ENCODE results near the gene CCDC92. TPM values are rescaled to one million over a fixed set of nuclear protein-coding genes. Genes with fewer than 3 reads are reported as not detected.

CCDC92 gene
- total and polyA plus RNA-seq, 2 of the 13 experiments (the other 11 are each of a cell fraction or from before 2014, with no cell fraction given): 5.4 to 14.7 TPM

GRCh38 chr12:123972457-123973401 lies at the start of gene CCDC92, which contains the start of gene ZNF664 (continued):
- TF ChIP-seq, protein P1, sequence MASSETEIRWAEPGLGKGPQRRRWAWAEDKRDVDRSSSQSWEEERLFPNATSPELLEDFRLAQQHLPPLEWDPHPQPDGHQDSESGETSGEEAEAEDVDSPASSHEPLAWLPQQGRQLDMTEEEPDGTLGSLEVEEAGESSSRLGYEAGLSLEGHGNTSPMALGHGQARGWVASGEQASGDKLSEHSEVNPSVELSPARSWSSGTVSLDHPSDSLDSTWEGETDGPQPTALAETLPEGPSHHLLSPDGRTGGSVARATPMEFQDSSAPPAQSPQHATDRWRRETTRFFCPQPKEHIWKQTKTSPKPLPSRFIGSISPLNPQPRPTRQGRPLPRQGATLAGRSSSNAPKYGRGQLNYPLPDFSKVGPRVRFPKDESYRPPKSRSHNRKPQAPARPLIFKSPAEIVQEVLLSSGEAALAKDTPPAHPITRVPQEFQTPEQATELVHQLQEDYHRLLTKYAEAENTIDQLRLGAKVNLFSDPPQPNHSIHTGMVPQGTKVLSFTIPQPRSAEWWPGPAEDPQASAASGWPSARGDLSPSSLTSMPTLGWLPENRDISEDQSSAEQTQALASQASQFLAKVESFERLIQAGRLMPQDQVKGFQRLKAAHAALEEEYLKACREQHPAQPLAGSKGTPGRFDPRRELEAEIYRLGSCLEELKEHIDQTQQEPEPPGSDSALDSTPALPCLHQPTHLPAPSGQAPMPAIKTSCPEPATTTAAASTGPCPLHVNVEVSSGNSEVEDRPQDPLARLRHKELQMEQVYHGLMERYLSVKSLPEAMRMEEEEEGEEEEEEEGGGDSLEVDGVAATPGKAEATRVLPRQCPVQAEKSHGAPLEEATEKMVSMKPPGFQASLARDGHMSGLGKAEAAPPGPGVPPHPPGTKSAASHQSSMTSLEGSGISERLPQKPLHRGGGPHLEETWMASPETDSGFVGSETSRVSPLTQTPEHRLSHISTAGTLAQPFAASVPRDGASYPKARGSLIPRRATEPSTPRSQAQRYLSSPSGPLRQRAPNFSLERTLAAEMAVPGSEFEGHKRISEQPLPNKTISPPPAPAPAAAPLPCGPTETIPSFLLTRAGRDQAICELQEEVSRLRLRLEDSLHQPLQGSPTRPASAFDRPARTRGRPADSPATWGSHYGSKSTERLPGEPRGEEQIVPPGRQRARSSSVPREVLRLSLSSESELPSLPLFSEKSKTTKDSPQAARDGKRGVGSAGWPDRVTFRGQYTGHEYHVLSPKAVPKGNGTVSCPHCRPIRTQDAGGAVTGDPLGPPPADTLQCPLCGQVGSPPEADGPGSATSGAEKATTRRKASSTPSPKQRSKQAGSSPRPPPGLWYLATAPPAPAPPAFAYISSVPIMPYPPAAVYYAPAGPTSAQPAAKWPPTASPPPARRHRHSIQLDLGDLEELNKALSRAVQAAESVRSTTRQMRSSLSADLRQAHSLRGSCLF (CRISPR knock-in tag; IDR thresholded peaks at IDR 0.05; ENCODE audit: borderline replicate concordance): no peak
- TF ChIP-seq RAD51 (IDR thresholded peaks at IDR 0.05; ENCODE audit: borderline replicate concordance) (no peak), ZNF550 (CRISPR knock-in tag; IDR thresholded peaks at IDR 0.05; ENCODE audit: borderline replicate concordance) (no peak), ZNF674 (CRISPR knock-in tag; IDR thresholded peaks at IDR 0.05; ENCODE audit: low read depth) (no peak), MTF2 (CRISPR knock-in tag; IDR thresholded peaks at IDR 0.05; ENCODE audit: borderline replicate concordance) (no peak), SETDB1 (CRISPR knock-in tag; IDR thresholded peaks at IDR 0.05; ENCODE audit: borderline replicate concordance) (no peak), ZNF234 (CRISPR knock-in tag; conservative IDR thresholded peaks at IDR 0.05) (no peak), ZIK1 (CRISPR knock-in tag; IDR thresholded peaks at IDR 0.05; ENCODE audit: borderline replicate concordance, low read depth) (no peak), ZNF790 (CRISPR knock-in tag; IDR thresholded peaks at IDR 0.05; ENCODE audit: borderline replicate concordance) (no peak), CBX1 (IDR thresholded peaks at IDR 0.05; ENCODE audit: low read depth) (no peak), DNMT1 (CRISPR knock-in tag; IDR thresholded peaks at IDR 0.05) (no peak), ASH2L (IDR thresholded peaks at IDR 0.05; ENCODE audit: insufficient read length, low read depth, low read length) (no peak), ZNF782 (CRISPR knock-in tag; IDR thresholded peaks at IDR 0.05; ENCODE audit: borderline replicate concordance) (no peak), POGZ (CRISPR knock-in tag; IDR thresholded peaks at IDR 0.05) (peak; percentile 15; the same call in 1 of the 2 replicates), ZNF780A (CRISPR knock-in tag; IDR thresholded peaks at IDR 0.05) (no peak), ZNF569 (CRISPR knock-in tag; IDR thresholded peaks at IDR 0.05; ENCODE audit: borderline replicate concordance) (no peak), ZNF567 (CRISPR knock-in tag; IDR thresholded peaks at IDR 0.05; ENCODE audit: borderline replicate concordance) (no peak), ZBTB10 (CRISPR knock-in tag; IDR thresholded peaks at IDR 0.05; ENCODE audit: borderline replicate concordance) (0 out of 2 replicates have a peak, but pooled peaks have one; percentile 3), ZNF205 (CRISPR knock-in tag; IDR thresholded peaks at IDR 0.05) (no peak), ZNF562 (CRISPR knock-in tag; IDR thresholded peaks at IDR 0.05; ENCODE audit: borderline replicate concordance) (no peak)
- TF ChIP-seq, protein P2, sequence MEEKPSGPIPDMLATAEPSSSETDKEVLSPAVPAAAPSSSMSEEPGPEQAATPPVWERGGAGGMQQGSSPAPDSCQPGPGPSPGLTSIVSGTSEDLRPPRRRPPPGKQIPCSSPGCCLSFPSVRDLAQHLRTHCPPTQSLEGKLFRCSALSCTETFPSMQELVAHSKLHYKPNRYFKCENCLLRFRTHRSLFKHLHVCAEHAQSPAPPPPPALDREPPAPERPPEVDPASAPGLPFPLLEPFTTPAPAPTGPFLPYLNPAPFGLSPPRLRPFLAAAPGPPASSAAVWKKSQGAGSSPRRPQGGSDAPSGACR (CRISPR knock-in tag; IDR thresholded peaks at IDR 0.05): no peak

All from HepG2 (cell line).